ENCODE measurements around the gene NAPB. TPM values are rescaled to one million over a fixed set of nuclear protein-coding genes. Genes with fewer than 3 reads are reported as not detected.
"Not testable (repeated sequence)": the region's sequence is repeated elsewhere in the genome, so short reads cannot be mapped to it uniquely, and the experiment has no call there.

Gene NAPB
- 7.6 and 8.7 TPM in 2 replicates for total RNA-seq (2014; rRNA removed; shearing (Covaris generic))

GRCh38 chr20:23420943-23421931, at the start of gene NAPB:
TSS of gene NAPB (minus strand) at chr20:23421488. CDS start at chr20:23421402, 86 bp downstream.
- DNase-seq (ENCODE audit: low read depth), result peak; percentile 94

GRCh38 chr20:23466961-23467360, 45.7 kb upstream of the NAPB start:
- DNase-seq (ENCODE audit: low read depth), result not testable (repeated sequence)

GRCh38 chr20:23461180-23461579, 39.9 kb upstream of the NAPB start:
- DNase-seq (ENCODE audit: low read depth), result no peak

GRCh38 chr20:23459461-23460150, 38.3 kb upstream of the NAPB start:
- no peak for DNase-seq (ENCODE audit: low read depth)

- DNase-seq (ENCODE audit: low read depth), result no peak
Measured at GRCh38 chr20:23456873-23457272, 35.6 kb upstream of the NAPB start.

GRCh38 chr20:23456409-23456808, 35.1 kb upstream of the NAPB start:
- no peak for DNase-seq (ENCODE audit: low read depth)

- DNase-seq (ENCODE audit: low read depth), result no peak
Measured at GRCh38 chr20:23455639-23456038, 34.4 kb upstream of the NAPB start.

- DNase-seq (ENCODE audit: low read depth), result no peak
Measured at GRCh38 chr20:23454816-23455215, 33.5 kb upstream of the NAPB start.

- no peak for DNase-seq (ENCODE audit: low read depth)
Measured at GRCh38 chr20:23453549-23454543, 32.6 kb upstream of the NAPB start.

GRCh38 chr20:23452776-23453175, 31.5 kb upstream of the NAPB start, which contains the start of gene CST11:
TSS of gene CST11 (minus strand) at chr20:23452876. CDS start at chr20:23452811, 65 bp downstream.
- DNase-seq (ENCODE audit: low read depth), result no peak

- no peak for DNase-seq (ENCODE audit: low read depth)
Measured at GRCh38 chr20:23451956-23452487, 30.7 kb upstream of the NAPB start.

GRCh38 chr20:23450877-23451276, 29.6 kb upstream of the NAPB start:
- no peak for DNase-seq (ENCODE audit: low read depth)

- peak; percentile 40 for DNase-seq (ENCODE audit: low read depth)
Measured at GRCh38 chr20:23449421-23449820, 28.1 kb upstream of the NAPB start.

- no peak for DNase-seq (ENCODE audit: low read depth)
Measured at GRCh38 chr20:23448167-23448566, 26.9 kb upstream of the NAPB start.

- DNase-seq (ENCODE audit: low read depth), result peak; percentile 85
Measured at GRCh38 chr20:23446505-23446904, 25.2 kb upstream of the NAPB start.

GRCh38 chr20:23445596-23446217, 24.4 kb upstream of the NAPB start:
- DNase-seq (ENCODE audit: low read depth), result peak; percentile 94

GRCh38 chr20:23444859-23445258, 23.6 kb upstream of the NAPB start:
- no peak for DNase-seq (ENCODE audit: low read depth)

- DNase-seq (ENCODE audit: low read depth), result no peak
Measured at GRCh38 chr20:23442436-23442835, 21.1 kb upstream of the NAPB start.

GRCh38 chr20:23441850-23442313, 20.6 kb upstream of the NAPB start:
- DNase-seq (ENCODE audit: low read depth), result peak; percentile 80

- DNase-seq (ENCODE audit: low read depth), result no peak
Measured at GRCh38 chr20:23440004-23440403, 18.7 kb upstream of the NAPB start.

Data from RPMI7951 (cell line).